ENCODE results near the gene B4GALNT4.
"Not testable (repeated sequence)": the region's sequence is repeated elsewhere in the genome, so short reads cannot be mapped to it uniquely, and the experiment has no call there.

B4GALNT4 gene

DNA sequence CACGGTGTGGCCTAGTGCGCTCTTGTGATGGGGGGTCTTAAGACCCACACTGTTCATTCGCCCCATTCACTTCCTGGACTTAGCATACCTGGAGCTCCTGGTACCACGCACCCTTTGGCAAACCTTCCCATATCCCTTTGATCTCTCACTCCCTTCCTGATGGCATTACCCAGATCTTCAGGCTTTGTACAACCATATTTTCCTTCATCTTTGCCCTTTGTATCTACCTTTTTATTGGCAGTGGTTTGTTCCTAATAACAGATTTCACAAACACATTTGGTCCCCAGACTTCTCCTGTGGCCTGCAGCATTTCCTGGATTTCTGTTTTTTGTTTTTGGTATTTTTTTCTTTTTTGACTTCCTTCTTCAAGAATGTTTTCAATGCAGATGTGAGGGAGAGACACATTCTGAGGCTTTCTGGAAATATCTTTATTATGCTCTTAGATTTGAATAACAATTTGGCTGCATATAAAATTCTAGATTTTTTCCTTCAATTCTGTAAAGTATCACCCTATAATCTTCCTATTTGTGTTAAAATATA is 32.6 kb upstream of the B4GALNT4 start:
- DNase-seq, result no peak

DNA sequence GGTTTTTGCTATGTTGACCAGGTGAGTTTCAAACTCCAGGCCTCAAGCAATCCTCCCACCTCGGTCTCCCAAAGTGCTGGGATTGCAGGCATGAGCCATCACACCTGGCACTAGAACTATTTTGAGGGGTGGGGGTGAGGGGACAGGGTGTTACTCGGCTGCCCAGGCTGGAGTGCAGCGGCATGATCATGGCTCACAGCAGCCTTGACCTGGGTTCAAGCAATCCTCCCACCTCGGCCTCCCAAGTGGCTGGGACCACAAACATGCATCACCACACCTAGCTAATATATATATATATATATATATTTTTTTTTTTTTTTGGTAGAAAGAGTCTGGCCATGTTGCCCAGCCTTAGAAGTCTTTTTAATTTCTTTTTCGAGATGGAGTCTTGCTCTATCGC is 31.6 kb upstream of the B4GALNT4 start:
- no peak for DNase-seq

DNA sequence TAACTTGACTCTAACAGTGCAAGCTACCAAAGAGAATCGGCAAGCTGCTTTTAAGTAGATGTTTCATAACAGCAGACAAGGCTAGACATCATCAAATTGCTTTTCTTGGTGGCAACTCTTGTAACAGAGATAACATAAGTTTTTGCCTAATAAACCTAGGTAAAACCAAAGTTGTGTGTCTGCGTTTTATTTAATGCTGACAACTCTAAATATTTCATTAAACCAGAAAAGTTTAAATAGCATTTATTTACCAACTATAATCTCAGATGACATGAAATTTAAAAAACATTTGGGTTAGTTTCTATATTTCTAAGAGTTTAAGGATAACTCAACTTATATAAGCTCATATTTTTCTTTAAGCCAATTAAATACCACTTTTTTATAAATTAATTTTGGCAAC is 29.3 kb upstream of the B4GALNT4 start:
- DNase-seq, result no peak

DNA sequence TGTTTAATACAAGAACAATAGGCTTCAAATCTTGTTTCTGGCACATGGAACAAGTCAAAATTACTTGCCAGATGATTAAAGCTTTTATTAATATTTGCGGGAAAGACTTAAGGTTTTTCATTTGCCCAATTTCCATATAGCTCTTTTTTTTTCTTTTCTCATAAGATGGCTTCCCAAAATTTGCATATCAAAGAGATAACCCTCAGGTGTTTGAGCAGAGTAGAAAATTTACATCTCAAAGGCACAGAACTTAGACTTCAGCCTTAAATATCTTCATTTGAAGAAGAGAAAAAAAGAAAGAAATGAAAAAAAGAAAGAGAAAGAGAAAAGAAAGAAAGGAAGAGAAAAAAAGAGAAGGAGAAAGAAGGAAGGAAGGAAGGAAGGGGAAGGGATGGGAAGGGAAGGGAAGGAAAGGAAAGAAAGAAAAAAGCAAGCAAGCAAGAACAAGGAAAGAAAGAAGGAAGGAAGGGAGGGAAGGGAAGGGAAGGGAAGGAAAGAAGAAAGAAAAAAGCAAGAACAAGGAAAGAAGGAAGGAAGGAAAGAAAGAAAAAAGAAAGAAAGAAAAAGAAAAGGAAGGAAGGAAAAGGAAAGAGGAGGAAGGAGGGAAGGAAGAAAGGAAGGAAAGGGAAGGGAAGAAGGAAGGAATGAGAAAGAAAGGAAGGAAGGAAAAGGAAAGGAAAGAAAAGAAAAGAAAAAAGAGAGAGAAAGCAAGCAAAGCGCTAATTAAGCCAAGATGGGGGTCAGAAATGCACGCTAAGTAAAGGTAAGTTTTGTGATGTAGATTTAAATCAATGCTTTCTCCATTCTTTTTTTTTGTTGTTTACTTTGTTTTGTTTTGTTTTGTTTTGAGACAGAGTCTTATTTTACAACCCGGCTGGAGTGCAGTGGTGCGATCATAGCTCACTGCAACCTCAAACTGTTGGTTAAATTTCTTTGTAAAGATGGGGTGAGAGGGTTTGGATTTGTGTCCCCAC is 28.5 kb upstream of the B4GALNT4 start:
- no peak for DNase-seq

DNA sequence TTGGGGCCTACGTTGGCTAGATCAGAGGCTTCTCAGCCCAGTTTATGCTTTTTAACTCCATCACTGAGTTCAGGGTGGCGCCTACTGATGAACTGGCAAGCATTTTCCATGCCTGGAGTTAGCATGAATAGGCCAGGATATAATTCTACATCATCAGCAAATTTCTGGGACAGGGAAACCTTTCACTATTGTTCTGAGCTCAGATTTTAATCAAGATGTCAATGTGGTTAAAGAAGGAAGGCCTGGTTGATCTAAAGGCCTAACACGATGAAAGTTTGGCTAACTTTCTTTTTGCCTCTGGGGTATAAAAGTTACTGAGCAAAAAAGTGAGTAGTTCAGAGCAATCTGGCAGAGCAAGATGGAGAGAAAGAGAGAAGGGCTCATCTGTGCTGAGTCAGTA is 27.0 kb upstream of the B4GALNT4 start:
- DNase-seq, result no peak

DNA sequence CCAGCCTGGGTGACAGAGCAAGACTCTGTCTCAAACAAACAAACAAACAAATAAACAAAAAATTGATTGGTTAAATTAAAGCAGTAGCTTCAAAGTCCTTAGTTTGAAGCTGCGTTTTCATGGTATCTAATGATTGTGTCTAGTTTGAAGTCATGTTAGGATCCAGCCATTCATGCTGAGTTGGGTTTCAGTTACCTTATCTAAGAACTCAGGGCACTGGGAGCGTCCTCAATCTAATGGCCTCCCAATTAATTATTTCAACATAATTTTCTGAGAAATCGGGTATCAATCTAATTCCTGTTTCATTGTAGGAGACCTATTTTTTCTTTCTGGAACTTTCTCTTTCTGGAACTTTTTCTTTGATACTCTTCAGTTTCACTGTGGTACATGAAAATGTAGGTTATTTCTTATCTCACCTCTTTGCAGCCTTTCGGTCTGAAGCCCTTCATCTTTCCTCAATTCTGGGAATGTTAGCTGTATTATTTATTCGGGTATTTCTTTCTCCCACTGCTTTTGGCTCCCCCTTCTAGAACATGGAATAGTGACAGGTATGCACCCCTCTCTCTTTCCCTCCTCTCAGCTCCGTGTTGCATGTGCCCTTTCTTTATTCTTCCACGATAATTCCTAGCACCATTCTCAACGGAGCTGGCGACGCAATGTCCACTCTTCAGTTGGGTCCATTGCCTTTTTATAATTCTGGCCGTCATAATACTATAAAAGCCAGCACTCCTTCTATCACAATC is 24.3 kb upstream of the B4GALNT4 start:
- no peak for DNase-seq

DNA sequence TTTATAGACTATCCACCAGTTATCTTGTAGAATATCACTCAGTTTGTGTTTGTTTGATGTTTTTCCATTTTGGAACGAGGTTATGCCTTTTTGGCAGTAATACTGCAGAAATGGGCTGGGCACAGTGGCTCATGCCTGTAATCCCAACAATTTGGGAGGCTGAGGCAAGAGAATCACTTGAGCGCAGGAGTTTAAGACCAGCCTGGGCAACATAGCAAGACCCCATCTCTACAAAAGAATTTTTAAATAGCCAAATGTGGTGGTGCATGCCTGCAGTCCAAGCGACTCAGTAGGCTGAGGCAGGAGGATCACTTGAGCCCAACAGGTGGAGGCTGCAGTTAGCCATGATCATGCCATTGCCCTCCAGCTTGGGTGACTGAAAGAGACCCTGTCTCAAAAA is 22.8 kb upstream of the B4GALNT4 start:
- DNase-seq, result no peak

DNA sequence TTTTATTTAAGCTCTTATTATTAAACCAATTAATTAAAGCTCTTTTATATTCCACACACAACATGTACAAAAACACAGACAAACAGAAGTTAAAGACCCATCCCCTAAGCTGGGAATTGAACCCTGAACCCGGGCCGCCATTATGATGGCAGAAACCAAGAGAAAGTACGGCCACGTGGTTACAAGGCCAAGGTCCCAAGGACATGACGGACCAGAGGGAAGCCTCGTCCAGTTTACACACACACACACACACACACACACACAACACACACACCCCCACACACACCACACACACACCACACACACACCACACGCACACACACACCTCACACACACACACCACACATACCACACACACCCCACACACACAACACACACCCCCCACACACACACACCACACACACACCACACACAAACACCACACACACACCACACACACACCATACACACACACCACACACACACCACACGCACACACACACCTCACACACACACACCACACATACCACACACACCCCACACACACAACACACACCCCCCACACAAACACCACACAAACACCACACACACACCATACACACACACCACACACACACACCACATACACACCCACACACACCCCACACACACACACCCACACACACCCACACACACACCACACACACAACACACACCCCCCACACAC is 19.9 kb upstream of the B4GALNT4 start:
- not testable (repeated sequence) for DNase-seq

DNA sequence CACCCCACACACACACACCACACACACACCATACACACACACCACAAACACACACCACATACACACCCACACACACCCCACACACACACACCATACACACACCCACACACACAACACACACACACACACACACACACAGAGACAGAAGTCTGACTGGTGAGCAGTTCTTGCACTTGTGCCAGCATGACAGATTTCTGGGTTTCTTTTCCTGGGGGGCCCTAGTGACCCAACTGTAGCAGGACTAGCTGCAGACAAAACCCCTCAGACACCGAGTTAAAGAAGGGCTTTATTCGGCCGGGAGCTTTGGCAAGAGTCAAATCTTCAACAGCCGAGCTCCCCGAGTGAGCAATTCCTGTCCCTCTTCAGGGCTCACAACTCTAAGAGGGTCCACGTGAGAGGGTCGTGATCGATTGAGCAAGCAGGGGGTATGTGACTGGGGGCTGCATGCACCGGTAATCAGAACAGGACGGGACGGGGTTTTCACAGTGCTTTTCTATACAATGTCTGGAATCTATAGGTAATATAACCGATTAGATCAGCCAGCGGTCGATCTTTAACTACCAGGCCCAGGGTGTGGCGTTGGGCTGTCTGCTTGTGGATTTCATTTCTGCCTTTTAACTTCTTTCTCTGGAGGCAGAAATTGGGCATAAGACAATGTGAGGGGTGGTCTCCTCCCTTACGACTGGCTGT is 19.1 kb upstream of the B4GALNT4 start:
- not testable (repeated sequence) for DNase-seq

DNA sequence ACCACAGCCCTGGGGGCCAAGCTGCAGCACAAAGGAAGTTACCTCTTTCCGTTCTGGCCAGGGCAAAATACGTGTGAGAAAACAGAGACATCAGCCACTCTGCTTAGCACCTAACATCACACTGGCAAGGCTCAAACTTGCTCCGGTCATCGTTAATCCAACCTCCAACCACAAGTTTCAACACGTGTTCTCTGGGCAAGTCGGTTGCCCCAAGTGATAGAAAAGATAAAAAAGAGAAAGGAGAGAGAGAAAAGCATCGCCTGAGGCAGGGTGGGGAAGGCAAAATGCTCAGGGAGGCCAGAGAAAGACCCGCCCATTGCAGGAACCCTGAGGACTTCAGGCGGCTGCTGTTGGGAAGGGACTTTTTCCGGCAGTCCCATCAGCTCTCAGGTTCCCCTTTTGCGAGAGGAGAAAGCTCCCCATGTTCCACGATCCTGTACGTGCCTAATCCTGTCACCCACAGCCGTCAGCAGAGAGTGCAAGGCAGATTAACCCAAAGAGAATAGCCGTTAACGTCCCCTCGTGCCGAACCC is 18.5 kb upstream of the B4GALNT4 start:
- DNase-seq, result no peak

DNA sequence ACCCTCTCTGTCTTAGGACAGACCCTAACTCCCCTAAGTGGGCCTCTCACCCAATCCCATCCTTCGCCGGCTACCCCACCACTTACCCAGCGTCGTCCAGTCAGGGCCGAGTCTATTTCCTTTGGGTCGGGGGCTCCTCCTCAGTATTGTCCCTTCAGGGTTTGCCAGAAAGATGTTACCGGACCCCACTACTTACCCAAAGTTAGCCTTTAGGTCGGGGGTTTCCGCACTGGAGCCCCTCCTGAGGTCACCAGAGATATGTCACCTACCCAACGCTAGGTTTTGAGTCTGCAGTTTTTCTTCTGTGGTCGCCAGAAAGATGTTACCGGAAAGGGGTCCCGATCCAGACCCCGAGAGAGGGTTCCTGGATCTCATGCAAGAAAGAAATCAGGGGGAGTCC is 17.9 kb upstream of the B4GALNT4 start:
- DNase-seq, result no peak

DNA sequence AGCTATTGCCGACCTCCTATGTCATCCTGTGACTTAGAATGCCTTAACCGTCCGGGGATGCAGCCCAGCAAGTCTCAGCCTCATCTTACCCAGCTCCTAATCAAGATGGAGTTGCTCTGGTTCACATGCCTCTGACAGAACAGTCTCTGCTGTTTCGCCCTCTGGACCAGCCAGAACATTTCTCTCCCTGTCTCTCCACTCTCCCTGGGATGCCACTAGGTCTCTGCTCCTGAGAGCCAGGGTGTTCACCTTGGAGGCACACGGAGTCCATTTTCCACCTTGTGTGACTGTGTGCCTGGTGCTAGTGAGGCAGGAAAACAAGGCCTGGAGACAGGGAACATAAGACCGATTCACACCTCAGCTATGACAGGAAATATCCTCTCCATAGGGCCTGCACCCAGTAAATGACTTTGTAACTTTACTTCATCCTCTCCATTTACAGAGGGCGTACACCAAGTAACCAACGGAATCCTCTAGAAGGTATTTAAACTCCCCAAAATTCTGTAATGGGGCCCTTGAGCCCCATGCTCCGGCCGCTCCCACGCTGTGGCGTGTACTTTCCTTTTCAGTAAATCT is 16.8 kb upstream of the B4GALNT4 start:
- no peak for DNase-seq

DNA sequence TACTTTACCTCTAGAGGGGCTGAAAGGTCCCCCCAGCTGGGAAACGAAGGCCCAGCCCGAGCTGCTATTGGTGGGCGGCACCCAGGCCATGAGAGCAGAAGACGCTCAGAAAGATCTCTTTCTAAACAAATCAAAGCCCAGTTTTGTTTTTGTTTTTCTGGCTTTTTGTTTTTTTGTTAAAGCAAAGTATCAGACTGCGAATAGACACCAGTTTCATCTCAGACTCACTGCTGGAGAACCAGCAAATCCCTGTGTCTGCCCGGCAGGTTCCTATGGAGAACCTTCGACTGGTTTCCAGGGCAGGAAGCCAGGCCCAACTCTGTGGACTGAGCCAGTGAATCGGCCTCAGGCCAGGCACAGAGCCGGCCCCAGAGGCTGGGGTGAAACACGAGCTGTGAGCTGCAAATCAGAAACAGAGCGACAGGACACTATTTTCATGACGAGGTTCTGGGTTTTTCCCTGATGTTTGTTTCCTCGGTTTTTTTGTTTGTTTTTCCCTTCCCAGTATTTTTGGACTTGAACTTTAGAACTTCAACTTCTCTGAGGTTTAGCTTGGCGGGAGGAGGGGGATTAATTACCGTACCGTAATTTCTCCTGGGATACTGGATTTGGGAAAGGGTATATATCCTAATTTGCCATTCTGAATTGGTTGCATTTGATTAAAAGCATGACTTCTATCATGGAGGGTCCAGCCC is 16.0 kb upstream of the B4GALNT4 start:
- DNase-seq, result no peak

DNA sequence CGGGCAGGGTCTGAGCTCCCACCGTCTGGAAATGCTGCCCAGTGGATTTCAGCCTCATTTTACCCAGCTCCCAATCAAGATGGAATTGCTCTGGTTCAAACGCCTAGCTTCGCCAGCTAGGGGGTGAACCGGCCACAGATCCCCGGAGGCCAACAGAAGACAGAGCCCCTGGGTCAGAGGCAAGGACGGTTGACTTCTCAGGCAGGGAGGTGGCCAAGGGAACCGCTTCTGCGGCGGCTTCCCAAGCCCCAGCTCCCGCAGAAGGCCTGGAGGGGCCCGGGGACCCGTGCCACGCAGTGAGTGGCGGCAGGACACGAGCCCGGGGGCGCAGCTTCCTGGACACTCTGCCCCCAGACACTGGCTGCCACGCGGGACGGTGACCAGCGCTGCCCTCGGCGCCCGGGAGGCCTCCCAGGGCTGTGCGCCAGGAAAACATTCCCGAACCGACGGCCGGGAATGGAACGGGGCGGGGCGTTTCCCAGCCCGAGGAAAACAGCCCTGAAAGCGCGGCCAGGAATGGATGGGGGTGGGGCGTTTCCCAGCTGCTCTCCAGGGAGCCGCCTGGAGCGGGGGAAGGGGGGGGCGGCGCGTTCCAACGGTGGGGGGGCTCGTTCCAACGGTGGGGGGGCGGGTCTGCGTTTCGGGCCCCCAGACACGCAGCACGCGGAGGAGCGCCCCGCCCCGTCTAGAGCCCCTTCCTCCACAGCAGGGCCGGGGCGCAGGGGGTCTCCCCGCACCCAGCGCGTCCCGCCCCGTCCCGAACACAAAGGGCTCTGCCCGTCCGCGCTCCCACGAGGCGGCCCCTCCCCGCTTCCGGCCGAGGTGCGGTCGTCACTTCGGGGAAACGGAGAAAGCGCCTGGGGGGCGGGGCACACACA is 13.5 kb upstream of the B4GALNT4 start:
- DNase-seq, result peak; percentile 58

DNA sequence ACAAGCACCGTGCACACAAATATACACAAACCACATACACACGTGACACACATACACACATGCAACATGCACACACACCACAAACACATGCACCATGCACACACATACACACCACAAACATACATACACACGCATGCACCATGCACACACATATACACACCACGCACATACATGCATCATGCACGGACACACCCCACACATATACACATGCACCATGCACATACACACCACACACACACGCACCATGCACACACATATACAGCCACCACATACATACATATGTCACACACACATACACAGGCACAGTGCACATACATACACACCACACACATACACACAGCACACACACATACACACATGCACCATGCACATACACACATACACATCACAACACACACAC is 12.7 kb upstream of the B4GALNT4 start:
- DNase-seq, result no peak

DNA sequence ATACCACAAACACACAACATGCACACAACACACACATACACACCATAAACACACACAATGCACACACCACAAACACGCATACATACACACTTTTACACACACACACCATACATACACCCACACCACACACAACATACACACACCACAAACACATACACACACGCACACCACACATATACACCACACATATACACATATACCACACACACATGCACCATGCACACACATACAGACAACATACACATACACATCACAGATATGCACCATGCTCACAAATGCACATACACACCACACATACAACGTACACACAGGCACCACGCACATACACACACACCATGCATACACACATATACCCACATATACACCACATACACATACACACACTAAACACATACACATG is 11.7 kb upstream of the B4GALNT4 start:
- no peak for DNase-seq

DNA sequence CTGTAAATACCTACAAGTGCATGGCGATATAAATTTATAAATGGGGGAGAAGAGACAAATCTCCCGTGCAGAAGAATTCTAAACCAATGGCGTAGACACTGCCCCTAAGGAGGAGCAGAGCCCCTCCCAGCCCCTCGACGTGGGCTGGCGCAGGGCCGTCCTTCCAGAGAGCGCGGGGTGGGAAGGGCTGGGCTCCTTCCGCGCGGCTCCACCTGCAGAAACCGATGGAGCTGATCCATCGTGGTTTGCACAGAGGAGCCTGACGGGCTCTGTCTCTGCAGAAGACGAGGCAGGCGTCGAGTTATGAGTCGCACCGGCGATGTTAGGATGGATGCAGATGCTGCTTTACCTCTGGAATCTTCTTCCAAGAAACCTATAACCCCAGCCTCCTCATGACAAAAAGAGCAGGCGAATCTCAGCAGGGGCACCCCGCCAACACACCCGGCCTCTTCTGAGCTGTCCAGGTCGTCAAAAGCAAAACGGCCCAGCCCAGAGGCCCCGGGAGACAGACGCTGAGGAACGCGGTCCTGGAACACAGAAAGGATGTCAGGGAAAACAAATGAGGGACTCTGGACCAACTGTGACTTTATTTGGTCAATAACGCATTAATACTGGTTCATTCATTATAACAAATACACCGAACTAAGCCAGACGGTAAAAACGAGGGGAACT is 11.0 kb upstream of the B4GALNT4 start:
- no peak for DNase-seq

DNA sequence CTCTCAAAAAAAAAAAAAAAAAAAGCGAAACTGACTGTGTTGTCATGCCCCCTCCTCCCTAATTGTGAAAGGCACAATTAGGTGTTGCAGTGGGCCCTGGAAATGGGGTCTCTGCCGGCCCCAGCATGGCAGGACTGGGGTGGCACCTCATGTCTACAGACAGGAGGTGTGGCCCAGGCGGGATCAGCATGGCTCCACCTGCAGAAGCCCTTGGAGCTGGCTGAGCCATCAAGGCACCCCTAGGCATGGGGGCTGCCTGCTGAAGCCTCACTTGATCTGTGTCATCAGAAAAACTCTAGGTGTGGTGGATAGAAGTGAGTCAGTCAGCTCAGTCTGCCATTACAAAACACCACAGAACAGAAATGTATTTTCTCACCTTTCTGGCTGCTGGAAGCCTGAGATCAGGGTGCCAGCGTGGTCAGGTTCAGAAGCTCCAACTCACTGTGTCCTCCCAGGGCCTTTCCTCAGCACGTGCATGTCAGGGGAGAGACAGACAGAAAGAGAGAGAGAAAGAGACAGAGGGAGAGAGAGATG is 10.1 kb upstream of the B4GALNT4 start:
- no peak for DNase-seq

All from NCI-H1048 (cell line).